Activated CD4-positive, alpha-beta T cell treated with anti-CD3 and anti-CD28 coated beads for 48 hours (primary cell): ENCODE data around the gene NCAM2.
"Not testable (repeated sequence)": the region's sequence is repeated elsewhere in the genome, so short reads cannot be mapped to it uniquely, and the experiment has no call there.

Experiments used
- DNase-seq: peaks from one replicate; pipeline ENCODE4 v3.0.0-alpha.2; 2020

The NCAM2 gene

DNA sequence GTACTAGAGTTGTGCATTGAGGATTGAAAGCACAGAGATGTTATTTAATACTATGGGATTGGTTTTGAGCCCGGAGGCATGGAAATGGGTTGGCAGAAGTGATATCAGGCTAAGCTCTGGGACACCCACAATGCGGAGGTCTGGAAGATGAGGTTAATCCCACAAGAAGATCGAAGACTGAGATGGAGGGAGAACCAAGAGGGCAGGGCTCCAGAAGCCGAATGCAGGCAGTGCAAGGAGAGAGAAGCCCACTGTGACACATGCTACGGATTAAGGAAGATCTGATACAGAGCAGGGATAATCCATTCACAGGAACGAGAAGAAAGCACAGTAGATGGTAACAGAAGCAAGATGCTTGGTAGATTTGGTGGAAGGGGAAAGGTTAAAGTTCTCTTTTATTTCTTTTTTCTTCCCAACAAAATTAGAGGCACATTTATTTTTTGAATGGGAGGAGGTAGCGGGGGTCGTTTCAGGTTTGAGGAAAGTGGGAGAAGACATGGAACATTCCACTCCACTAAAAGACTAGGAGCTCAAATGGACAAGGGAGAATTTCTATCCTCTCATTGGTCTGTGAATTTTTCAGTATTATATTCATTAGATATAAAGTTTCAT, 113.2 kb downstream of the NCAM2 start:
- DNase-seq: no peak

DNA sequence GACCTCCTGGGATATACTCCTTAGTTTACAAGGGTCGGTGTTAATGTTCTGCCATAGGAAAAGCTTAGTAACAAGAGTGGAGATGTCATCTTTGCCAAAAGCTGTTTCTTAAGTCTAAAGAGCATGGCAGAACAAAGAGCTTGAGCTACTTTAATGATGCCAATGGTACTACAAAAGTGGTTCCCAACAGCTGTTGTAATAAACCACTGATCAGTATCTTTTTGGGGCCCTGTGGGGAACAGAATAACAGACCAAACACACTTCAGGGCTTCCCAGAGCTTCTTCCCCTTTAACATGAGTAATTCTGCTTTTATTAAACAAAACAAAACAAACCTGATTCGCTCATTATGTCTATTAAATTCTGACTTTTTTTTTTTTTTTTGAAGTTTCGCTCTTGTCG, 116.3 kb downstream of the NCAM2 start:
- DNase-seq: no peak

DNA sequence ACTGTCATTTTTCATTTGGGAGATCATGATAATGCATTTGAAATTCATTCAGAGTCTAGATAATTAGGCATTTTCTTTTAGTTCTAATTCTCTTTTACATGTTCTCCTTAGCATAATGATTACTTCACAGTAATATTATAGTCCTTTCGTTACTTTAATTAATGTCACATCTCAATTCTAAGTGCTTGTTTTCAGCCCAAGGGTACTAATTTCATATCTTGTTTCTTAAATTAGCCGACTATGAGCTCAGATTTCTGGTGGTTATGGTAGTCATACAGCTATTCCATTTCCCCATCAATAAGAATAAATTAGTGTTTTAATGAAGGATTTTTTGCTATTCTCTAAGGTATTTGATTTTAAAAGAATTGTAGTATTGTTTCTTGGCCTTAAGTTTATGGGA, 120.9 kb downstream of the NCAM2 start:
- DNase-seq: no peak

DNA sequence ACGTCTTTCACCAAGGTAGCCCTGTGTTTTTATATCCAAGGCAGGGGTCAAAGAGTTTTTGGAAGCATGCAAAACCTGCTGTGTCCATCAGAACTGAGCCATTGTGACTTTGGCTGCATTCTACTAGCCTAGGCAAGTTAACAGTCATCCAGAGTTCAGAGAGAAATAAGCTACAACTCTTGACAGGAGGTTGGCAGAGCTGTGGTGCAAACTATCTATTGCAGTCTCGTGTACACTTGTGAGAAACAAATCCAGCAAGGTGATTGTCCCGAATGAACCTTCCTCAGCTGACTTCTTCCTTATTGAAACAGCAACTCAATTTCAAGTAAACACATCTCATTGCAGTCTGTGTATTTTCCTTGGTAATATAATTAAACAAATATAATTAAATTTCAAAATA, 124.5 kb downstream of the NCAM2 start:
- DNase-seq: no peak

DNA sequence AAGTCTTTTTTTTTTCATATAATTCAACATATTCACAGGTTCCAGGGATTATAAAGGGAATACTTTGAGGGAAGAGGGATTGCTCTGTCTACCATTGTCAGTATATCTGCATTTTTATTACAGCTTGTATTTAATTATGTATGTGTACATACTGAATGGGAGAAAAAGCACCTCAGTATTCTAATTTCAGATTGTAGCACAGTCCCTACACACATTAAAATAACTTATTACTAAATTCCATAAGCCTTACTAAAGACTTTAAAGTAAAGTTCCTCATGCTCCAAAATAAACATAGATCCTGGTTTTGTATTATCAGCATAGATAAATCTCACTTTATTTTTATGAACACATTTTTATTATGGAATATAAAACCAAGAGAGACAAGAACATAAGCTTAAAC, 134.2 kb downstream of the NCAM2 start:
- no peak for DNase-seq

DNA sequence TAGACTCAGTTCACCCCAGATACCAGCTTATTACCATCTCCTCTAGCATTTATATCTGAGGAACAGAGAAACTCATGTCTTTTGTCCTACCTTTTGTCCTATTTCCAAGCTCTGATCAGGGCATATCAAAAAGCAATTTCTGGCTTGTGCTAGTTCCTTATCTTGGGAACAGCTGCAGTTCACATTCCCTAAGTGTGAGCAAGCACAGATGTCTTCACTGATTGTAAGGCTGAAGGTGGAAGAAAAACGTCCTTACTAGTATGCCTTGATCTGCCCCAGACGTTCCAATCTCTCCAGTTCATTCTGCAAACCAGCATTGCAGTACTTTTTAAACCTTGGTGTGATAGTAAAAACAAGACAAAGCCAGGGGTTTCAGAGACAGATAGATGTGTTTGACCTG, 139.8 kb downstream of the NCAM2 start:
- no peak for DNase-seq

DNA sequence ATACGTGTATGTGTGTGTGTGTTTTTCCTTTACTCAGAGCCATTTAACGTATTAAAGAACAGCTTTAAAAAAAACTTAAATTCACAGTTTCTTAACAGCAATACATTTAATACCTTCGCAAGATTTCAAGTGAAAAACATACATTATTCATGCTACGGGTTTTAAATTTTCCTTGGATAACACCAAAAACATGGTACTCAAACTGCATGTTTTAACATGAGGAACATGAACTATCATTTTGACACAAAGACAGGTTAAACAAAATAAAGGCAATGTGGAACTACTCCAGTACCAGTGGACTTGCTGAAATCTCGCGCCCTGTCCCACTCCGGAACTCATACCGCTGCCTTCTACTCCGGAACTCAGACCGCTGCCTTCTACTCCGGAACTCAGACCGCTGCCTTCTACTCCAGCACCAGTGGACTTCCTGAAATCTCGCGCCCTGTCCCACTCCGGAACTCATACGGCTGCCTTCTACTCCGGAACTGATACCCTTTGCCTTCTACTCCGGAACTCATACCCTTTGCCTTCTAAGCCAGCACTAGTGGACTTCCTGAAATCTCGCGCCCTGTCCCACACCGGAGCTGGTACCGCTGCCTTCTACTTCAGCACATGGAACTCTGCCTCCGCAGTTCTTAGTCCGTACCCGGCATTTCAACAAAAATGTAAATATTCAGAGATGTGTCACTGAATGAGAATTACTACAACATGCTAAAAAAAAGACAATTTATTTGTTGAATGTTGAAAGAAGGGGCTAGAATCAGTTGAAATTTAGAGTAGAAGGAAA, 148.6 kb downstream of the NCAM2 start:
- no peak for DNase-seq

DNA sequence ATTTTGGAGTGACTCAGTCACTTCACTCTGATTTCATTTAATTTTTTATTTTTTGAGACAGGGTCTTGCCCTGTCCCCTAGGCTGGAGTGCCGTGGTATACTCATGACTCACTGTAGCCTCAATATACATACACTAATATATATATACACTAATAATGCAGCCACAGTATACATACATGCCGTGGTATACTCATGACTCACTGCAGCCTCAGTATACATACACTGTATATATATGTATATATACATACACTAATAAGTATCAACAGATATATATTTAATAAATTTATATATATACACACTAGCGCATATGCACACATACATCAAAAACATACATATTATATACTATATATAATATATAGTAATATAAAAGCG, 149.2 kb downstream of the NCAM2 start:
- no peak for DNase-seq

DNA sequence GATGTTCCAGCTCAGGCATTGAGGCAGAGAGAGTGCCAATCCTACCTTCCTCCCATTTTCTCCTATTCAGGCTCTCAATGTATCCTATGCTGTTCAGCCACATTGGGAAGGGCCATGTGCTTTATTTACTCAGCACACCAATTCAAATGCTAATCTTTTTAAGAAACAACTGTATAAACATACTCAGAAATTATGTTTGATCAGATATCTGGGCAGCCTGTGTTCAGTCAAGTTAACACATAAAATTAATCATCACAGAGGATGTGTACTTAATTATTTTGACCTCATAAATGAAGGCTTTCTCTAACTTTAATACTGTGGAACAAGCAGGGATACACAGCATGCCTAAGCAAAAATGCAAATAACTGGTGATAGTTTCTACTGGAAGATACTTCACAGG, 149.8 kb downstream of the NCAM2 start:
- no peak for DNase-seq

DNA sequence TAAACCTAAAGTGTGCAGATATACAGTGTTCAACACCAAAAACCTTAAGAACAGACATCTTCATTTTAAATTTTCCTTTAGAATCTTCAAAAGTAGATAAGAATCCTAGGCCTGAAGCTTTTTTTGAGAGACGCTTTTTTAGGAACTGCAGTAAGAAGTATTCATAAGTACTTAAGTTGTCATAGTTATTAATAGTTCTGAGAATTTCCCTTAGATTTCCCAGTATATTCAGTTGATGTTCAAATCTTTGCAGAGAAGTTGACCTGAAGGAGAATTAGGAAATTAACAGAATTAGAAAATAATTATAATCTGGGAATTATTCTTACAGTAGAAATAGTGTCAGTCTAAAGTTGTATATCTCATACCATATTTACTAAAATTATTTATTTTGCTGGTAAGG, 150.3 kb downstream of the NCAM2 start:
- no peak for DNase-seq

DNA sequence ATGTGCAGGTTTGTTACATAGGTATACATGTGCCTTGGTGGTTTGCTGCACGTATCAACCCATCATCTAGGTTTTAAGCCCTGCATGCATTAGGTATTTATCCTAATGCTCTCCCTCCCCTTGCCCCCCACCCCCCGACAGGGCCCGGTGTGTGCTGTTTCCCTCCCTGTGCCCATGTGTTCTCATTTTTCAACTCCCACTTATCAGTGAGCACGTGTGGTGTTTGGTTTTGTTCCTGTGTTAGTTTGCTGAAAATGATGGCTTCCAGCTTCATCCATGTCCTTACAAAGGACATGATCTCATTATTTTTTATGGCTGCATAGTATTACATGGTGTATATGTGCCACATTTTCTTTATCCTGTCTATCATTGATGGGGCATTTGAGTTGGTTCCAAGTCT, 151.2 kb downstream of the NCAM2 start:
- not testable (repeated sequence) for DNase-seq

DNA sequence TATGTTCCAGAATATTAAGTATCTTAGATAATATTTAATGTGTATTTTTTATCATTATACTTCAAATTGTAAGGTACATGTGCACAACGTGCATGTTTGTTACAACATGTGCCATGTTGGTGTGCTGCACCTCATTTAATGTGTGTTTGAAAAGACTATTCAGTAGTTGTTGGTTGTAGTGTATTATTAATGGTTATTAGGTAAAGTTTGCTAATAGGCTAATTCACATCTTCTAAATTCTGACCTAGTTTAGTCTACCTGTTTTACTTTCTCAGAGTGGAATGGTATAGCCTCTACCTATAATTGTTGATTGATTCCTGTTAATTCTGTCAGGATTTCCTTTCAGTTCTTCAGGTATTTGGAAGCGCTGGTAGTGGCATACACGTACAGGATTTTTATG, 153.0 kb downstream of the NCAM2 start:
- no peak for DNase-seq

DNA sequence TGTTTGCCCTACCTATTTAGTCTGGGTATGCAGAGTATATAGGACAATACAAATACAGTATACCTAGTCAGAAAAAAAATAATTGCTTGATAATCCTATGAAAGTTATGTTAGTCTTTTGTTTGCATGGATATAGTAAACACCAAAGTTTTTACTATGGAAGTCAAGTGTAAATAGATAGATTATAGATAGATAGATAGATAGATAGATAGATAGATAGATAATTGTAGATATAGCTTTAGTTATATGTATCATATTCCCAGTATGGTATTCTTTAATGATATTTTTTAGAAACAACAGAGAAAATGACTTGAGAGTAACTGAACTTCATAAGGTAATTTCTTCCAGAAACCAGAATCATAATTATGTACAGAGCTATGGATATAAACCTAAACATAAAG, 158.2 kb downstream of the NCAM2 start:
- no peak for DNase-seq

DNA sequence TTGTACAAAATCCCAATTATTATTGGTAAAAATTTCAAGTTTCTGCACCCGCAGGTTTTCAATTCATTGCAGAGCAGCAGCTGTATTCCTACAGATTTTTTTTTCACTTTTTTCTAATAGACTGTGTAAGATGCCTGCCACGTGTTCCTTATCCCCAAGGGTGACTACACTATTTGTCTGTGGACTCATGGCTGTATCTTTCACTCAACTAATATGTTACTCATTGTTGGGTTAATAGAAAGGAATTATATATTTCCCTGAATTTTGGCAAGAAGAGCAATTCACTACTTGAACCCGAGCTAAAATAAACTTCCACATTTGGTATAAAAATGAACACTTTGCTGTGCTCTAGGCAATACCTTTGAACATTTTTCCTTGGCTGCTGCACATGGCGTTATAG, 158.7 kb downstream of the NCAM2 start:
- DNase-seq: no peak

DNA sequence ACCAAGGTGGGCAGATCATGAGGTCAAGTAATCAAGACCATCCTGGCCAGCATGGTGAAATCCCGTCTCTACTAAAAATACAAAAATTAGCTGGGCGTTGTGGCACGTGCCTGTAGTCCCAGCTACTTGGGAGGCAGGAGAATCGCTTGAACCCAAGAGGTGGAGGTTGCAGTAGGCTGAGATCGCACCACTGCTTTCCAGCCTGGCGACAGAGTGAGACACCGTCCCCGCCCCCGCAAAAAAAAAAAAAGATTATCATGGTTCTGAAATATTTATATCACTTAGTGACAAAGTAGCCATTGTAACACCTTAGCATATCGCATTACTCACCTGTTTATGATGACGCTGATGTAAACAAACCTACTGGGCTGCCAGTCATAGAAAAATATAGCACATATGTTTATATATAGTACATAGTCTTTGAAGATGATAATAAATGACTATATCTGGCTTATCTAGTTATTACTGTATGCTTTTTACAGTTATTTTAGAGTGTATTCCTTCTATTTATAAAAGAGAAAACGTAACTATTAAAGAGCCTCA, 160.2 kb downstream of the NCAM2 start:
- DNase-seq: no peak

DNA sequence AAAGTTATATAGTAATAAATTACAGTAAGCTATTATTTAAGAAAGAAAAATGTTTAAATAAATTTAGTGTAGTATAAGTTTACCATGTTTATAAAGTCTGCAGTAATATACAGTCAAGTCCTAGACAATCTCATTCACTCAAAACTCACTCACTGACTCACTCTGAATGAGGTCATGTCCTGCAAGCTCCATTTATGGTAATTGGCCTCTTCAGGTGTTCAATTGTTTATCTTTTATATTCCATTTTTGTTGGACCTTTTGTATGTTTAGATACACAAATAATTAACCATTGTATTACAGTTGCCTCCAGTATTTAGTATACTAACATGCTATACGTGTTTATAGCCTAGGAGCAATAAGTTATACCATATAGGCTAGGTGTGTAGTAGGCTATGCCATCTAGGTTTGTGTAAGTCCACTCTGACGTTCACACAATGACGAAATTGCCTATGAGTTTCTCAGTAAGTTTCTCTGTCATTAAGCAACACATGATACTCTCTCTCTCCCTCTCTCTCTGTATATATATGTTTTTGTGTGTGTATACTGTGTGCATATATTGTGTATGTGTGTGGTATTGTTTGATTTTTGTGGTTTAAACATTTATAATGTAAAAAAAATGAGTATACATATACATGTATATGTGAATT, 161.2 kb downstream of the NCAM2 start:
- DNase-seq: no peak

DNA sequence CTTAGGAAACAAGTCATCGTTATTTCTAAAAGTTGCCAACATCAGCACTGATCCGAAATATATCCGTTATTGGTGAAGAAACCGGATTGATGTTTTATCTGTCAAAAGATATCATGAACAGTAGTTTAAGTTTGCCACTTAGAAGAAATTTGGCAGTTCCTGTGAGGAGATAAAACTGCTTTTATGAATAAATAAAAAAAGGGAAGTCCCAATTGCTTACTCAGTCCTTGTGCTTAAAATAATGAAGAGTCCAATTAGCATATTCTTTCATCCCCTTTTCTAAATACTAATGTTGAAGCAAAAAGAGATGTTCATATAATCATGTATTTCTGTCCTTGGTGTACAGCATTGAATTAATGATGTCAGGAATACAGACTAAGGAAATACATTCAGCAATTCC, 164.6 kb downstream of the NCAM2 start:
- no peak for DNase-seq

DNA sequence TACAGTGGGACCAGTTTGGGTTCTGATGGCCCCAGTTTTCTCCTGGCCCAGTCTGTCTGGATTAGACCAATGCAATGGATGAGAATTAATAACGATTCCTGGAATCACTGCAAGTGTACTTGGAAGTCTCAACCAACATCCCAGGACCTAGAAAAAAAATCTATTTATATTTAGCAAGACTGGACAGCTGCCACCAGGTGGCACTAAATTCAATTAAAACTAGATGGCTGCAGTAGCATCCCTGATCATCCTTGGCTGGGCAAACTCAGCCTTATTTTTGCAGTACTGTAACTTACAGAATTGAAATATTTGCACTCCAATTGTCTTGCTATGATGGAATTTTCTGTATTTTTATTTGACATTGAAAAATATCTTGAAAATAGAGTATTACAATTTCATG, 165.7 kb downstream of the NCAM2 start:
- peak; percentile 36 for DNase-seq

DNA sequence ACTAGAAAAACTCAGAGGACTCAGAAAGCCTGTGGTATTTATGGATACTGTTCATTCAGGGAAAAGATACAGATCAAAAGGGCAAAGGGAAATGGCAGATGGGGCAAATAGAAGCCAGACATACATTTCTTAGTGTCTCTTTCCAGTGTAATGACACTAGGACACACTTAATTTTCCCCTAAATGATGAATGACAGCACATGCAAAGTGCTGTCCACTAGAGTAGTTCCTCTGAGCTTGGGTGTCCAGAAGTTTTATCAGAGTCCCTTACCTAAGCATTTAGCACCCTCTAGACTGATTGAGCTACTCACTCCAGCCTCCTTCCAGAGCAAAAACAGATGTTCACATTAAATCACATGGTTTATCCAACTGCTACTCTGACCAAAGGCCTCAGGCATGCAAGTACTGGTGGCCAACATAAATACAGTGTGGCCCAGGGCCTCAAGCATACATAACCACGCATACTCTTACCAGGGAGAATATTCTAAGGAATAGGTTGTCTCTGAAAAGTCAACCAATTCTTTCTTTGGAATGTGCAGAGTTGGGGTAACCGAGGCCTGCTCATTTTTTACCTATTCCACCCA, 166.9 kb downstream of the NCAM2 start:
- no peak for DNase-seq

DNA sequence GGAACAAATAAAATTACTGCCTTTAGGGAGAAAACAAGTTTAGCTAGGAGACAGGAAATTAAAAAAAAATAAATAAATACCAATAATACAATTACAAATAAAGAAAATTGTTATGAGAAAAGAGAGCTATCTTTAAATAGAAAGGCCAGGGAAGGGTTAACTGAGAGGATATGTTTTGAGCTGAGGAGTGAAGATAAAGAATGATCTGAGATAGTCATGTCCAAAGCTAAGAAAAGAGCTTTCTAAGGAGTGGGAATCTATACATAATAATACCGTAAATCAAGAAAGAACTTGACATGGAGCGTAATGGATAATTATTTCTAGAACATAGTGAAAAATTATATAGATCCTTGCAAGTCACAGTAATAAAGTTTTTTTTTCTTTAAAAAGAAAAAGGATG, 176.5 kb downstream of the NCAM2 start:
- no peak for DNase-seq

DNA sequence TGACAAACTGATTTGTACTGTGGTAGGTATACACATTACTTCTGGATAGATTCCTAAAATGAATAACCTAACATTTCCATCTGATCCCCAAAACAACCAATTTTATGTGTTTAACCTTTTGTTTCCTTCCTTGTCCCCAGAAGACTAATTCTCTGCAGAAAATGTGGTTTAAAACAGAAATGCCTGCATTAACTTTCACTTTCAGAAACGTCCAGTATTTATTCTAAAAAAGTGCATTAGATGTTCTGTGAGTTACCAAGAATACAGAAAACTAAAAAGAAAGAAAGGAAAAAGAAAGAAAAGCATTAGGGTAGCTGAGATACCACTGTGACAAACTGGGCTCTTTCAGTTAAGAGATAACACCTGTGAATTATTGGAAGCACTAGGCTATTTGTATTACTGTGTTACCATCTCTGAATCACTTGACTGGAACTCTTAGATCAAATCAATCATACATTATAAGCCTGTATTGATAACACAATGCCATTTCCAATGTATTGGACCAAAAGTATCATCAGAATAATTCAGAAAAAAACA, 177.7 kb downstream of the NCAM2 start:
- DNase-seq: no peak

DNA sequence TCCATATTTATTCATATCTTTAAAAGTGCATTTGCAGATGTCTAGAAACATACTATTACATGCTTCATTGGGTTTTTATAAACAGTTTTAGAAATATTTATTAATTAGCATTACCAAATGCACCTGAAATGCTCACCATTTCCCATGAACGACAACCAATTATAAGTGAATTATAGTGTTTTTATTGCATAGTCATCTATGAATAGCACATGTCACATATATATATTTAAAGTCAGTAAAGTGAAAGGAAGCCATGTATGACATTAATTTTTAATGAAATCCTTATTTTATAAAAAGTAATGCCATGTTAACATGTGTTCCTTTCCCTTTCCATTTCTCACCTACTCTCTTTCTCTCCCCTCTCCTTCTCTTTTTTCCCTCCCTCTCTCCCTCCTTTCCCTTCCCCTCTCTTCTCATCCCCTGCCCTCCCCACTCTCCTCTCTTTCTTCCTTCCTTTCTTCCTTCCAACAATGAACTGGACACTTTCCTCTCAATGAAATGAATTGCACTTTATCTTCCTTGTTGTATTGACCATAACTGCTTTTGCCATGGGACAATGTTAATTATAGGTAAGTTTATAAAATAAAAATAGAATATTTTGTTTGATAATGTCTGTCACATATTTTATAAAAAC, 179.3 kb downstream of the NCAM2 start:
- DNase-seq: no peak
